HepG2 (cell line): Measurements from ENCODE around the gene PPP2R5D. TPM values are rescaled to one million over a fixed set of nuclear protein-coding genes. Genes with fewer than 3 reads are reported as not detected.

ENCODE experiments used
- ISX ChIP-seq: sonication (generic); formaldehyde crosslinking; conservative IDR thresholded peaks from 2 replicates; pipeline ENCODE4 v1.5.0; 2020; ENCODE audit warnings: missing genetic modification reagents
- KIAA2018 ChIP-seq: sonication (generic); formaldehyde crosslinking; IDR thresholded peaks from 2 replicates; pipeline ENCODE4 v1.5.0; 2020; ENCODE audit warnings: mild to moderate bottlenecking, missing genetic modification reagents, borderline replicate concordance
- MBD4 ChIP-seq: IDR thresholded peaks from 2 replicates; pipeline ENCODE4 v1.6.1; 2012; ENCODE audit warnings: low read length, inconsistent platforms, borderline replicate concordance
- MLX ChIP-seq: IDR thresholded peaks from 2 replicates; pipeline ENCODE4 v1.6.1; 2016
- SALL1 ChIP-seq: sonication (generic); formaldehyde crosslinking; IDR thresholded peaks from 2 replicates; pipeline ENCODE4 v1.8.0; 2022; ENCODE audit warnings: mild to moderate bottlenecking, missing genetic modification reagents
- SMAD3 ChIP-seq: sonication (generic); formaldehyde crosslinking; IDR thresholded peaks from 2 replicates; pipeline ENCODE4 v1.4.0; 2020; ENCODE audit warnings: missing genetic modification reagents
- SP1 ChIP-seq, 2 experiments: fragments of 450-650 bp in 1 of 2; sonication (generic) in 1 of 2; formaldehyde crosslinking in 1 of 2; IDR thresholded peaks; 2 replicates each; pipeline versions ENCODE4 v1.4.0 to v1.6.1; 2016 to 2020; ENCODE audit warnings: missing genetic modification reagents in 1 of 2
- SRF ChIP-seq: IDR thresholded peaks from 2 replicates; pipeline ENCODE4 v1.6.1; 2011; ENCODE audit warnings: mild to moderate bottlenecking, low read depth, low read length, moderate library complexity
- ZNF180 ChIP-seq: sonication (generic); formaldehyde crosslinking; IDR thresholded peaks from 2 replicates; pipeline ENCODE4 v1.4.0; 2020; ENCODE audit warnings: low read depth, missing genetic modification reagents, borderline replicate concordance
- ZNF557 ChIP-seq: sonication (generic); formaldehyde crosslinking; IDR thresholded peaks from 2 replicates; pipeline ENCODE4 v1.4.0; 2020; ENCODE audit warnings: missing genetic modification reagents
- ZNF839 ChIP-seq: sonication (generic); formaldehyde crosslinking; IDR thresholded peaks from 2 replicates; pipeline ENCODE4 v1.4.0; 2020; ENCODE audit warnings: missing genetic modification reagents, mild to moderate bottlenecking, borderline replicate concordance
- polyA plus RNA-seq, 8 experiments: library from polyadenylated mRNA; depleted of rRNA in 3 of 8; stranded (reverse) in 7 of 8; unstranded in 1 of 8; fragments of >200 nt; fragmentation: Illumina TruSeq in 4 of 8; extraction: Trizol in 4 of 8; gene quantifications; 2 replicates each; pipeline versions ENCODE4 v1.2.1 to v1.2.3, GENCODE V29; 2011 to 2016; ENCODE audit warnings: low read depth in 4 of 8, missing spikeins in 1 of 8, mixed read lengths in 1 of 8; ENCODE audit not compliant: insufficient read depth in 1 of 8
- total RNA-seq, 5 experiments: library from RNA; depleted of rRNA; stranded (reverse); fragments of >200 nt; fragmentation: Illumina TruSeq; extraction: Trizol; gene quantifications; 2 replicates each; pipeline ENCODE4 v1.2.3, GENCODE V29; 2016; ENCODE audit warnings: low read depth in 1 of 5
- TF ChIP-seq, protein P1 (sequence below): sonication (generic); formaldehyde crosslinking; IDR thresholded peaks from 2 replicates; pipeline ENCODE4 v1.4.0; 2020; ENCODE audit warnings: missing genetic modification reagents

The PPP2R5D gene
- total and polyA plus RNA-seq, 2 of the 13 experiments (the other 11 are each of a cell fraction or from before 2014, with no cell fraction given): 53.7 to 60.4 TPM

GRCh38 chr6:43021270-43022047, 37.1 kb downstream of the PPP2R5D start, which contains the start of gene RRP36 (continued):
- TF ChIP-seq KIAA2018 (CRISPR knock-in tag) (no peak), SALL1 (CRISPR knock-in tag) (peak; percentile 77), ZNF180 (CRISPR knock-in tag) (0 out of 2 replicates have a peak, but pooled peaks have one; percentile 29), MBD4 (no peak), ISX (CRISPR knock-in tag) (0 out of 2 replicates have a peak, but pooled peaks have one; percentile 72), SRF (no peak), SP1 (IDR thresholded peaks at IDR 0.05) (no peak), SP1 (CRISPR knock-in tag; IDR thresholded peaks at IDR 0.05) (peak; percentile 74), MLX (no peak), ZNF557 (CRISPR knock-in tag) (peak; percentile 77; the same call in 1 of the 2 replicates), ZNF839 (no peak), SMAD3 (CRISPR knock-in tag) (peak; percentile 69; the same call in 1 of the 2 replicates)
- TF ChIP-seq, protein P1, sequence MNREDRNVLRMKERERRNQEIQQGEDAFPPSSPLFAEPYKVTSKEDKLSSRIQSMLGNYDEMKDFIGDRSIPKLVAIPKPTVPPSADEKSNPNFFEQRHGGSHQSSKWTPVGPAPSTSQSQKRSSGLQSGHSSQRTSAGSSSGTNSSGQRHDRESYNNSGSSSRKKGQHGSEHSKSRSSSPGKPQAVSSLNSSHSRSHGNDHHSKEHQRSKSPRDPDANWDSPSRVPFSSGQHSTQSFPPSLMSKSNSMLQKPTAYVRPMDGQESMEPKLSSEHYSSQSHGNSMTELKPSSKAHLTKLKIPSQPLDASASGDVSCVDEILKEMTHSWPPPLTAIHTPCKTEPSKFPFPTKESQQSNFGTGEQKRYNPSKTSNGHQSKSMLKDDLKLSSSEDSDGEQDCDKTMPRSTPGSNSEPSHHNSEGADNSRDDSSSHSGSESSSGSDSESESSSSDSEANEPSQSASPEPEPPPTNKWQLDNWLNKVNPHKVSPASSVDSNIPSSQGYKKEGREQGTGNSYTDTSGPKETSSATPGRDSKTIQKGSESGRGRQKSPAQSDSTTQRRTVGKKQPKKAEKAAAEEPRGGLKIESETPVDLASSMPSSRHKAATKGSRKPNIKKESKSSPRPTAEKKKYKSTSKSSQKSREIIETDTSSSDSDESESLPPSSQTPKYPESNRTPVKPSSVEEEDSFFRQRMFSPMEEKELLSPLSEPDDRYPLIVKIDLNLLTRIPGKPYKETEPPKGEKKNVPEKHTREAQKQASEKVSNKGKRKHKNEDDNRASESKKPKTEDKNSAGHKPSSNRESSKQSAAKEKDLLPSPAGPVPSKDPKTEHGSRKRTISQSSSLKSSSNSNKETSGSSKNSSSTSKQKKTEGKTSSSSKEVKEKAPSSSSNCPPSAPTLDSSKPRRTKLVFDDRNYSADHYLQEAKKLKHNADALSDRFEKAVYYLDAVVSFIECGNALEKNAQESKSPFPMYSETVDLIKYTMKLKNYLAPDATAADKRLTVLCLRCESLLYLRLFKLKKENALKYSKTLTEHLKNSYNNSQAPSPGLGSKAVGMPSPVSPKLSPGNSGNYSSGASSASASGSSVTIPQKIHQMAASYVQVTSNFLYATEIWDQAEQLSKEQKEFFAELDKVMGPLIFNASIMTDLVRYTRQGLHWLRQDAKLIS (CRISPR knock-in tag): no peak
